ENCODE results near the gene OPA3.

Gene OPA3

GRCh38 chr19:45506989-45507871 is 77.4 kb downstream of the OPA3 start, which contains the start of gene VASP:
TSS of gene VASP (plus strand) at chr19:45507479. CDS start at chr19:45507772, 293 bp downstream.
- Mint-ChIP-seq H3K36me3 (ENCODE audit: low read depth) (peaks cover 4% of the 10 kb centered on the region), H3K27me3 (ENCODE audit: low read depth, poor library complexity) (peaks cover 7% of the 10 kb centered on the region), H3K9me3 (no peaks in the 10 kb centered on the region), H3K27ac (peak within 1 kb of the TSS; percentile 90), H3K4me3 (peak within 1 kb of the TSS; percentile 98), H3K4me1 (peaks cover 26% of the 10 kb centered on the region)
- TF ChIP-seq CTCF (IDR thresholded peaks at IDR 0.05): no peak
- DNase-seq: peak; percentile 76

GRCh38 chr19:45506246-45506988 is 78.2 kb downstream of the OPA3 start:
- H3K36me3 Mint-ChIP-seq (ENCODE audit: low read depth): peaks cover 4% of the 10 kb centered on the region
- H3K9me3 Mint-ChIP-seq: no peaks in the 10 kb centered on the region
- peaks cover 15% of the 10 kb centered on the region for H3K27me3 Mint-ChIP-seq (ENCODE audit: low read depth, poor library complexity)
- H3K4me3 Mint-ChIP-seq: peak overlapping the region; percentile 98
- H3K27ac Mint-ChIP-seq: peak overlapping the region; percentile 90
- peak; percentile 98 for DNase-seq
- TF ChIP-seq CTCF (IDR thresholded peaks at IDR 0.05): no peak
- peaks cover 26% of the 10 kb centered on the region for H3K4me1 Mint-ChIP-seq

GRCh38 chr19:45505996-45506245 is 78.7 kb downstream of the OPA3 start:
- peaks cover 26% of the 10 kb centered on the region for H3K4me1 Mint-ChIP-seq
- no peaks in the 10 kb centered on the region for H3K9me3 Mint-ChIP-seq
- H3K36me3 Mint-ChIP-seq (ENCODE audit: low read depth): peaks cover 2% of the 10 kb centered on the region
- peaks cover 20% of the 10 kb centered on the region for H3K27me3 Mint-ChIP-seq (ENCODE audit: low read depth, poor library complexity)
- H3K27ac Mint-ChIP-seq: no peak overlapping the region
- peak overlapping the region; percentile 58 for H3K4me3 Mint-ChIP-seq
- DNase-seq: no peak
- TF ChIP-seq CTCF (IDR thresholded peaks at IDR 0.05): no peak

- Mint-ChIP-seq H3K9me3 (no peaks in the 10 kb centered on the region), H3K36me3 (ENCODE audit: low read depth) (no peaks in the 10 kb centered on the region), H3K4me1 (peaks cover 26% of the 10 kb centered on the region), H3K4me3 (peak overlapping the region; percentile 58), H3K27ac (no peak overlapping the region), H3K27me3 (ENCODE audit: low read depth, poor library complexity) (peaks cover 25% of the 10 kb centered on the region)
- TF ChIP-seq CTCF (IDR thresholded peaks at IDR 0.05): no peak
- no peak for DNase-seq
Observed at GRCh38 chr19:45505151-45505995, 79.2 kb downstream of the OPA3 start.

- DNase-seq: no peak
- H3K4me3 Mint-ChIP-seq: no peak overlapping the region
- H3K27me3 Mint-ChIP-seq (ENCODE audit: low read depth, poor library complexity): peaks cover 40% of the 10 kb centered on the region
Observed at GRCh38 chr19:45503909-45504308, 80.7 kb downstream of the OPA3 start.

More at GRCh38 chr19:45503909-45504308, 80.7 kb downstream of the OPA3 start:
- TF ChIP-seq CTCF (IDR thresholded peaks at IDR 0.05): no peak
- Mint-ChIP-seq H3K36me3 (ENCODE audit: low read depth) (no peaks in the 10 kb centered on the region), H3K27ac (no peak overlapping the region), H3K9me3 (no peaks in the 10 kb centered on the region), H3K4me1 (peaks cover 17% of the 10 kb centered on the region)
